ES-I3 (cell line): ENCODE results near the gene SNX6.
A peak's percentile ranks its signal among the peaks of the same experiment; 100 is the strongest.
"Not testable (repeated sequence)": the region's sequence is repeated elsewhere in the genome, so short reads cannot be mapped to it uniquely, and the experiment has no call there.

Experiments
- H3K36me3 ChIP-seq: 2 replicates; pipeline ENCODE4 v1.6.1; 2013; ENCODE audit warnings: mild to moderate bottlenecking, low read length, control low read depth, moderate library complexity; ENCODE audit not compliant: insufficient read depth
- H3K4me1 ChIP-seq: 2 replicates; pipeline ENCODE4 v1.6.1; 2013; ENCODE audit warnings: mild to moderate bottlenecking, control low read depth, low read length; ENCODE audit not compliant: insufficient read depth
- H3K9ac ChIP-seq: 2 replicates; pipeline ENCODE4 v1.6.1; 2013; ENCODE audit warnings: low read depth, mild to moderate bottlenecking, low read length, moderate library complexity
- H3K9me3 ChIP-seq: 2 replicates; pipeline ENCODE4 v1.6.1; 2013; ENCODE audit warnings: mild to moderate bottlenecking, low read length, moderate library complexity; ENCODE audit not compliant: control insufficient read depth, insufficient read depth

Gene SNX6

GRCh38 chr14:34629657-34630529 is at the start of gene SNX6:
Gene SNX6 (minus strand): TSS chr14:34630148. CDS start chr14:34630116, 32 bp downstream.
- Histone ChIP-seq H3K4me1 (0 out of 2 replicates have a peak, but pooled peaks cover 4% of the 10 kb centered on the region), H3K36me3 (no peaks in the 10 kb centered on the region), H3K9me3 (no peaks in the 10 kb centered on the region), H3K9ac (peak within 1 kb of the TSS; percentile 92)

DNA sequence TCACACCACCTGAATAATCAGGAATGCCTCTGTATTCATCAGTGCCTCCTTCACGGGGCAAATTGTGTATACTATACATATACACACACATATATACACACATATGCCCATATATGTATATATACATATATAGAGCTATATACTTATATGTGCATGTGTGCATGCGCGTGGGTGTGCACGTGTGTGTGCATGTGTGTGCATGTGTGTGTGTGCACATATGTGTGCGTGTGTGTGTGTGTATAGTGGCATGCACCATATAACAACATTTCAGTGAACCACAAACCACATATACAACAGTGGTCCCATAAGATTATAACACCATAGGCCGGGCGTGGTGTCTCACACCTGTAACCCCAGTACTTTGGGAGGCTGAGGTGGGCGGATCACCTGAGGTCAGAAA is 48.8 kb upstream of the SNX6 start:
- Histone ChIP-seq H3K4me1 (peaks cover 8% of the 10 kb centered on the region), H3K9ac (no peak overlapping the region), H3K36me3 (no peaks in the 10 kb centered on the region), H3K9me3 (no peaks in the 10 kb centered on the region)

DNA sequence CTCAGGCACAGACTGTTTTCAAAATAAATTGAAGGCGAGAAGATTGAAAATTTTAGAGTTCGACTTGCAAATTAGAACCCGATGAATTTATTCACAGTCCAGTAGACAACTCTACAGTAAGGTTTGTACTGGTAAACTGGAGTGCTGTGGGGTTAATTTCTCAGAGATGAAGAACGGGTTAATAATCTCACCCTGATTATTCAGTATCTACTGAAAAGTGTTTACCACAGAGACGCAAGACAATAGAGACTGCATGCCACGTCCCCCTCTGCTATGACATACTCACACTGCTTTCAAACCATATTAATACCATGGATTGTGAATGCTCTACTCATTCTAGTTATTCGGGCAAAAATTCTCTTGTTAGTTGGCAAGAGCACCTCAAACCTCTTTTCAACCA is 48.4 kb upstream of the SNX6 start:
- no peaks in the 10 kb centered on the region for H3K36me3 ChIP-seq
- H3K9me3 ChIP-seq: no peaks in the 10 kb centered on the region
- H3K4me1 ChIP-seq: peaks cover 8% of the 10 kb centered on the region
- H3K9ac ChIP-seq: no peak overlapping the region

DNA sequence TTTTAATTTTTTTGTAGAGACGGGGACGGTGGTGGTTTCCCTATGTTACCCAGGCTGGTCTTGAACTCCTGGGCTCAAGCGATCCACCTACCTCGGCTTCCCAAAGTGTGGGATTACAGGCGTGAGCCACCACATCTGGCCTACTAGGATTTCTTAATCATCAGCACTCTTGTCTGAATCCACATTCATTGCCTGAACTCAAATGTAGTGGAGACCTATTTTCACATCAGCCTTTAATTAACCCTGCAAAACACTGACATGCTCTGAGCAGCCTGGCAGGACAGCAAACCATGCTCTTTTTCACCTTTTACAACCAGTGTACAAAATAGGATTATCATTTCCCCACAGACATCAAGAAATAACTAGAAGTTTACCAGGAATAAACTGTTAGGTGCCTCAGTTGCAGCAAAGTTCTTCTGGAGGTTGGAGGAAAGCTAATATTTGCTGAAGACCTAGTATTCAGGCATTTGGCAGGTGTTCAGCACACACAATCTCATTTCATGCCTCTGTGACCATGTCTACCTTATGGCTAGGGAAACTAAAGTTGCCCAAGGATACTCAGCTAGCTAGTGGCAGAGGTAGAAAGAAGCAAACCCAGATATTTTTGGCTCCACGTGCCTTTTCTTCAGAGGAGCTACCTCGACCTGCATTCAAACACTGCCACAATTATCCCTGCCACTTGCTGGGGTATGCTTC is 46.7 kb upstream of the SNX6 start:
- Histone ChIP-seq H3K4me1 (peaks cover 8% of the 10 kb centered on the region), H3K9ac (no peak overlapping the region), H3K36me3 (no peaks in the 10 kb centered on the region), H3K9me3 (no peaks in the 10 kb centered on the region)

- Histone ChIP-seq H3K36me3 (no peaks in the 10 kb centered on the region), H3K4me1 (peaks cover 8% of the 10 kb centered on the region), H3K9ac (no peak overlapping the region), H3K9me3 (no peaks in the 10 kb centered on the region)
These were observed 43.8 kb upstream of the SNX6 start for GRCh38 chr14:34673702-34674101.

- Histone ChIP-seq H3K9me3 (no peaks in the 10 kb centered on the region), H3K36me3 (no peaks in the 10 kb centered on the region), H3K9ac (no peak overlapping the region), H3K4me1 (no peaks in the 10 kb centered on the region)
These were observed 41.8 kb upstream of the SNX6 start for GRCh38 chr14:34671716-34672115.

GRCh38 chr14:34668111-34668510 is 38.2 kb upstream of the SNX6 start:
- no peaks in the 10 kb centered on the region for H3K4me1 ChIP-seq

DNA sequence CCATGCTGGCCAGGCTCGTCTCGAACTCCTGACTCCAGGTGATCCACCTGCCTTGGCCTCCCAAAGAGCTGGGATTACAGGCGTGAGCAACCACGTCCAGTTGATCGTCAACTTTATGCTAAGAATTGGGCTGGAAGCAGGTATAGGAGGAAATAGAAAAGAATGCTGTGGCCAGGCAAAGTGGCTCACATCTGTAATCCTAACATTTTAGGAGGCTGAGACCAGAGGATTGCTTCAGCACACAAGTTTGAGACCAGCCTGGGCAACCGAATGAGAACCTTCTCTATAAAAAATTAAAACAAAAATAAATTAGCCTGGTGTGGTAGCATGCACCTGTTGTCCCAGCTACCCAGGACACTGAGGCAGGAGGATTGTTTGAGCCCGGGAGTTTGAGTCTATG is 37.1 kb upstream of the SNX6 start:
- no peak overlapping the region for H3K9ac ChIP-seq
- no peaks in the 10 kb centered on the region for H3K9me3 ChIP-seq
- H3K36me3 ChIP-seq: no peaks in the 10 kb centered on the region
- no peaks in the 10 kb centered on the region for H3K4me1 ChIP-seq

More at GRCh38 chr14:34668111-34668510, 38.2 kb upstream of the SNX6 start:
- H3K9ac ChIP-seq: no peak overlapping the region
- H3K9me3 ChIP-seq: no peaks in the 10 kb centered on the region
- no peaks in the 10 kb centered on the region for H3K36me3 ChIP-seq

DNA sequence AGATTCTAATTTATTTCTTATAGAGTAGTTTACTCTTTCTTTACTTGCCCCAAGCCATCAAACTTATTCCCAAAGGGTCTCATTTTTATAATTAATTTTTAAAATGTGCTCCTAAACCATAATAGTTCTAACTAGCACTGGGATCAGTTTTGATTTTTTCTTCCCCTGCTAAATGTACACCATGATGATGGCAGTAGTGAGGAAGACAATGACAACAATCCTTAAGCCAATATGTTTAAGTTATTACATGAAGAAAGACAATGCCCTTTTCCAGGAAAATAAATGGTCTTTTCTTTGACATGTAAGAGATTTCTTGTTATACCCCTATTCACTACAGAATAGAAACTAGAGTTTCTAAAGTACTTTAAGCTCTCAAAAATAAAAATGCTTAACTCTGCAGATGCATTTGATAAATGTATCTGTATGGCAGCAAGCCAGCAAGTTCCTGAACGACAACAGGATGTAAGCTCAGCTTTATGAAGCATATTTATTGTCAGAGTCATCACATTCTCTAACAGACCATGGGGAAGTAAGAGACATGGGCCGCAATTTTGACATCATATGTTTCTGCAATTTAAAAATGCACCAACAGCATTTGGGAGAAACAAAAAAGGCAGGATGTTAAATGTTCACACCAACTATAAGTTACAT is 36.0 kb upstream of the SNX6 start:
- Histone ChIP-seq H3K4me1 (no peaks in the 10 kb centered on the region), H3K36me3 (no peaks in the 10 kb centered on the region), H3K9me3 (no peaks in the 10 kb centered on the region), H3K9ac (no peak overlapping the region)

DNA sequence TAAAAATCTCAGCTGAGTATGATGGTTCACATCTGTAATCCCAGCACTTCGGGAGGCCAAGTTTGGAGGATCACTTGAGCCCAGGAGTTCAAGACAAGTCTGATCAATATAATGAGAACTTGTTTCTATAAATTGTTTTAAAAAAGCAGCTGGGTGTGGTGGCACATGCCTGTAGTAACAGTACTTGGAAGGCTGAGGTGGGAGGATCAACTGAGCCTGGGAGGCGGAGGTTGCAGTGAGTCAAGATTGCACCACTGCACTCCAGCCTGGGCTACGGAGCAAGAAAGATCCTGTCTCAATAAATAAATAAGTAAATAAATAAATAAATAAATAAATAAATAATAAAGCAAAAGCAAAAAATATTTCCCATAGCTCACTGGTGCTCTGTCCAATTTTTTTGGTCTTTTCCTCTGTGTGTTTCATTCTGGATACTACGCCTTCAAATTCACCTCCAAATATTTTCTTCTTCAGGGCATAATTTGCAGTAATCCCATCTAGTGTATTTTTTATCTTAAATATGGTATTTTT is 32.7 kb upstream of the SNX6 start:
- Histone ChIP-seq H3K4me1 (no peaks in the 10 kb centered on the region), H3K9ac (no peak overlapping the region), H3K9me3 (no peaks in the 10 kb centered on the region), H3K36me3 (no peaks in the 10 kb centered on the region)

DNA sequence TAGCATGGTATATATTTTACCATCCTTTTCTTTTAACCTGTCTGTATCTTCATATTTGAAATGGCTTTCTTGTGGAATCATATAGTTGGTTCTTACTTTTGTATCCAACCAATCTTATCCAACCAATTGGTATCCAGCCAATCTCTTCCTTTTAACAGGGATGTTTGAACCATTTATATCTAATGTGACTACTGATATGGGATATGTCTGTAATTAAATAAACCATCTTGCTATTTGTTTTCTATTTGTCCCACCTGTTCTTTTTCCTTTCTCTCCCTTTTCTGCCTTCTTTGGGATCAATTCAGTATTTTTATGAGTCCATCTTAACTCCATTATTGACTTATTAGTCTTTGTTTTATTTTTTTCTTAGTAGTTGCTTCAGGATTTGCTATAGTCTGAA is 30.8 kb upstream of the SNX6 start:
- Histone ChIP-seq H3K9me3 (no peaks in the 10 kb centered on the region), H3K36me3 (no peaks in the 10 kb centered on the region), H3K9ac (no peak overlapping the region), H3K4me1 (no peaks in the 10 kb centered on the region)

- Histone ChIP-seq H3K4me1 (no peaks in the 10 kb centered on the region), H3K36me3 (no peaks in the 10 kb centered on the region), H3K9me3 (0 out of 2 replicates have a peak, but pooled peaks cover 4% of the 10 kb centered on the region), H3K9ac (no peak overlapping the region)
These were observed 26.0 kb upstream of the SNX6 start for GRCh38 chr14:34655959-34656358.

DNA sequence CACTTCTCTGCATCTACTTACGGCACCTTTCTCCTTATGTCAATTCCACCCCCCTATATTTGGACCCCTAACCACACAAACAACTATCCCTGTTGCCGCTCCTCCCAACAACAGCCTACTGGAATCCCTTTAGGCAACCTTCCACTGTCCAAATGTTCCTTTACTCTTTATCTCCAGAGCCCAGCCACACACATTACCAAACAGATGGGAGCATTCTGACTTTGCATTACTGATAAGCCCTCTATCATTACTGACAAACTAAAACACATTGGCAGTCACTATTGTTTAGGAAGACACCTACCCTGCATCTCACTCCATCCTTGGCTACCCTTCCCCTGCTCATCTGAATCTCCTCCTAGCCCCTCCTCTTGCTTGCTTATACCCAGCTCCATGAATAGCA is 23.1 kb upstream of the SNX6 start:
- H3K36me3 ChIP-seq, H3K4me1 ChIP-seq, H3K9me3 ChIP-seq, H3K9ac ChIP-seq: not testable (repeated sequence)

GRCh38 chr14:34652348-34652747 is 22.4 kb upstream of the SNX6 start:
- H3K9me3 ChIP-seq, H3K4me1 ChIP-seq, H3K9ac ChIP-seq, H3K36me3 ChIP-seq: not testable (repeated sequence)
